GM21526 (cell line): Measurements from ENCODE around the gene RAB28.

Source experiments
- ATAC-seq: cut with Tn5 transposase; IDR thresholded peaks from one replicate; pipeline ENCODE4 v1.9.1; 2021; ENCODE audit warnings: moderate library complexity; ENCODE audit not compliant: unreplicated experiment, low FRiP score

The RAB28 gene

DNA sequence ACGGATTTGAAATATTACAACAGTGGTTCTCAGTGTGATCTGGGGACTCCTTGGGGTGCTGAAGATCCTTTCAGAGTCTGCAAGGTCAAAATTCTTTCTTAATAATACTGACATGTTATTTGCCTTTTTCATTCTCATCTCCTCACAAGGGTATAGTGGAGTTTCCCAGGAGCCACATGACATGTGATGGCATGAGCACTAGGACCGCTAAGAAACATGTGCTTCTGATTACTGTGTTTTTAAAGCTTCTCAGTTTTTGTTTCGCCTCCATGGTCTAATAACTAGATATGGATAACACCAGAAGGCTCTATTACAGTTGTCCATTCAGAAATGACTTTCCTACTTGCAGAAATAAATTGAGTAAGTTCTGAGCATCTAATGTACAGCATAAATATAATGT lies 156.1 kb downstream of the RAB28 start:
- no peak for ATAC-seq

DNA sequence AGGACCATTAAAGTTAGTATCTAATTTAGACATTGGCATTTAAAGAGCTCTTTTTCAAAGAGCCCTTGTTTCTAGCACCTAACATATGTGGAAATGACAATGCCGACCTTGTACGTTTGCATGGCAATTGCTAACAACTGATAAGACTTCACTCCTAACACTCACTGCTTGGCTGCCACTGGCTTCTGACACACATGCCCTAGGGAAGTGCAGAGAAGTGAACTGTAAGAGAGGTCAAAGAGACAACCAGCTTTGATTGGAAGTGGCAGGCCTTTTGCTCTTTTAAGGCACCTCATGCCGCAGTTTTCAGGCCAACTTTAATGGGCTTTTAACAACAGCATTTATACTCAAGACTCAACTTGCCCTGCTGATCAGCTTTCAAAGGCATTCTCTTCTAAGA lies 158.4 kb downstream of the RAB28 start:
- no peak for ATAC-seq

DNA sequence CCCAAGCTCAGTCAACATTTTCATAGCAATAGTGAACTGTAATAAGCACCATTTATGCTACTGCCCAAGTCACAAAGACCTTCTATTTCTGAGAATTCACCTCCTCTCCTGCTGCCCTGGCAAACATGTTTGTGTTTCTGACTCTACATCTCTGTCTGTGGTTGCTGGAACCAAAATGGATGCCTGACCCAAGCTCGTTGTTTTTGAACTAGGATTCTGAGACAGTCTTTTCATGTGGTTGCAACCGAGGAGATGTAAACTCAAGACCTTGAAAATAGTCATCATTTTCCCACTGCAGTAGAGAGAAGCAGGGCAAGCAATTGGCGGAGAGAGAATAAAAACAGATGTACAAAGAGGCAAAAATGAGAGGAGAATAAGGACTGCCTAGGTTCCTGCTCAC lies 160.2 kb downstream of the RAB28 start:
- no peak for ATAC-seq

DNA sequence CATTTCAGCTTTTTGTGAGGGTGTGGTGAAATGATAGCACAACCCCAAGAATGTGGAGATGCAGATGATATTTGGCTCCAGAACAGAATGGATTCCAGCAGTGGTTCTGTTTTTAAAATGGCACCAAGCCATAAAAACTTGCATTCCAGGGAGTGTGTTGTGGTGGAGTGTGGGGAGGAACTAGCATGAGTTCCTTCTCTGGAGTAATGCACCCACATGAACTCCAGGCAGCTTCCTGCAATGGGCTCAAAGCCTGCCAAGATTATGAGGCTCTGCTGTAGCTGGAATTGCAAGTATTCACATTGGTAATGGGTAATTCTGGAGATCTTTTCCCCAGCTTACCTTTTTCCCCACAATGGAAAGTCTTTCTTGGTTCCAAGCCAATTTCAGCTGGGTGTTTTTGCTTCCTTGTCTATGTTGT lies 161.4 kb downstream of the RAB28 start:
- no peak for ATAC-seq
